ENCODE measurements around the gene P3H4.

DNA sequence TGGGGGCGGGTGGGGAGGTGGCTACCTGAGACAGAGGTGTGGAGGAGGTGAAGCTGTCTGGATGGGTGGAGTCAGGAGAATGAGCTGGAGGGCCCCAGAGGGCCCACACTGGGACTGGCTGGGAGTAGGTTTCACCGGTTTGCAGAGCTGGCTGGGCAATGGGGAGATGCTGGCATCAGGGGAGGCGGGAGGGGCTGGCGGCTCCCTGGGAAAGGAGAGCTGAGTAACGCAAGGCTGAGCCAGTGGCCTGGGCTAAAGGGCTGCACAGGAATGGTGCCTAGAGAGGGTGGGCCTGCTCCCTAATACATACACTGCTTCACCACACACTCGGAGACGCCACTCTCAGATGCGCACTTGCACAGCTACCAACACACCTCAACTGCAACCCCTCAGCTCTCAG, 12.4 kb downstream of the P3H4 start:
- TF ChIP-seq POLR2AphosphoS5 (IDR thresholded peaks at IDR 0.05) = no peak
- TF ChIP-seq, protein P1, sequence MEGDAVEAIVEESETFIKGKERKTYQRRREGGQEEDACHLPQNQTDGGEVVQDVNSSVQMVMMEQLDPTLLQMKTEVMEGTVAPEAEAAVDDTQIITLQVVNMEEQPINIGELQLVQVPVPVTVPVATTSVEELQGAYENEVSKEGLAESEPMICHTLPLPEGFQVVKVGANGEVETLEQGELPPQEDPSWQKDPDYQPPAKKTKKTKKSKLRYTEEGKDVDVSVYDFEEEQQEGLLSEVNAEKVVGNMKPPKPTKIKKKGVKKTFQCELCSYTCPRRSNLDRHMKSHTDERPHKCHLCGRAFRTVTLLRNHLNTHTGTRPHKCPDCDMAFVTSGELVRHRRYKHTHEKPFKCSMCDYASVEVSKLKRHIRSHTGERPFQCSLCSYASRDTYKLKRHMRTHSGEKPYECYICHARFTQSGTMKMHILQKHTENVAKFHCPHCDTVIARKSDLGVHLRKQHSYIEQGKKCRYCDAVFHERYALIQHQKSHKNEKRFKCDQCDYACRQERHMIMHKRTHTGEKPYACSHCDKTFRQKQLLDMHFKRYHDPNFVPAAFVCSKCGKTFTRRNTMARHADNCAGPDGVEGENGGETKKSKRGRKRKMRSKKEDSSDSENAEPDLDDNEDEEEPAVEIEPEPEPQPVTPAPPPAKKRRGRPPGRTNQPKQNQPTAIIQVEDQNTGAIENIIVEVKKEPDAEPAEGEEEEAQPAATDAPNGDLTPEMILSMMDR (IDR thresholded peaks at IDR 0.05) = no peak
